Activated naive CD4-positive, alpha-beta T cell treated with Interleukin-2 at 50 U/mL for 16 hours (primary cell): ENCODE data around the gene RBKS.
"Not testable (repeated sequence)": the region's sequence is repeated elsewhere in the genome, so short reads cannot be mapped to it uniquely, and the experiment has no call there.

Experiments
- DNase-seq: peaks from one replicate; pipeline ENCODE4 v3.0.0-alpha.2; 2020

Gene RBKS

GRCh38 chr2:27904405-27904665 lies 14.1 kb upstream of the RBKS start:
- DNase-seq, result no peak

DNA sequence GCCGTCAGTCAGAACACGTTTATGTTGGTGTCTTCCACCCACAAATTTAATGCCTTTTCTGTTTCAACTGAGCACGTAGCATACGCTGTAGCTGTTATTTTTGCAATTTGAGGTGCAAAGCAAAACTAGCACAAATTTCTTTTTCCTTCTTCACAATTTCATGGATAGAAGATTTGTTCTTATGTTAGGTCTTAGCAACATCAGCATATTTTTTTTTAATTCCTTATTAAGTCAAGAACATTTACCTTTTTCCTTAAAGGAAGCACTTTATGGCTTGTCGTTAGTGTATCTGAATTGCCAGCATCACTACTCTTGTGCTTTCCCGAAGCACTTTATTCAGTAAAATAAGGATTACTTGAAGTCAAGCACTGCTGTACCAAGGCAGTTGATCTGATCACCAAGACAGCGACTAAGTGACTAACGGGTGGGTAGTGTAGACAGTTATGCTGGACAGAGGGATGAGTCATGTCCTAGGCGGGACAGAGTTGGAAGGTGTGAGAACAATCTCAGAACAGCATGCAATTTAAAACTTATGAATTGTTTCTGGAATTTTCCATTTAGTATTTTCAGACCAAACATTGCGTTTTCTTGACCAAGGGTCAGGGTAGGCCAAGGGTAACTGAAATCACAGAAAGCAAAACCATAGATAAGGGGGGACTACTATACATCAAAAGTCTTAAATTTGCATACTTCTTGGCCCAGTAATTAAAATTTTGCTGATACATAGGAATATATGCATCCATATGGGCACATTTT lies 13.6 kb upstream of the RBKS start:
- no peak for DNase-seq

GRCh38 chr2:27903018-27903417 lies 12.8 kb upstream of the RBKS start:
- DNase-seq, result no peak

- no peak for DNase-seq
These were observed 11.9 kb upstream of the RBKS start for GRCh38 chr2:27902098-27902497.

- peak; percentile 43 for DNase-seq
These were observed 11.0 kb upstream of the RBKS start for GRCh38 chr2:27901234-27901633.

GRCh38 chr2:27897717-27898116 lies 7.5 kb upstream of the RBKS start:
- DNase-seq, result no peak

- no peak for DNase-seq
These were observed 2.8 kb upstream of the RBKS start for GRCh38 chr2:27893006-27893405.

DNA sequence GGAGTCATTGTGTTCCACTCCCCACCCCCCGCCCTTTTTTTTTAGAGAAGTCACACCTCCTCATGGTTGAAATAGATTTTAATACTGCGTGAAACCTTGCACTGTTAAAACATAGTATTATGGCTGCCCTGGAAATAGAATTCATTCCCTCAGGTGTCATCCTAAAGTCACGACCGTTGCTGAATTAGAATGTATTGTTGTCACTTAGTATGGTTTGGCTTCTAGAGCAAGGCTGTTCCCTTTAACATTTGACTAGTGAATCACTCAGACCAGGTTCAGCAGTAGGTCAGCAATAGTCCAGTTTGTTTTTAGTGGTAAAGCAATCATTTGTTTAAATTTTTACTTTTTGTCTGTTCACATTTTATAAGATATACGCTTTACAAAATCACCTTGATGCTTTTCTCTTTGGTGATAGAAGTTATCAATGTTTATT lies 1.5 kb upstream of the RBKS start:
- DNase-seq, result no peak

DNA sequence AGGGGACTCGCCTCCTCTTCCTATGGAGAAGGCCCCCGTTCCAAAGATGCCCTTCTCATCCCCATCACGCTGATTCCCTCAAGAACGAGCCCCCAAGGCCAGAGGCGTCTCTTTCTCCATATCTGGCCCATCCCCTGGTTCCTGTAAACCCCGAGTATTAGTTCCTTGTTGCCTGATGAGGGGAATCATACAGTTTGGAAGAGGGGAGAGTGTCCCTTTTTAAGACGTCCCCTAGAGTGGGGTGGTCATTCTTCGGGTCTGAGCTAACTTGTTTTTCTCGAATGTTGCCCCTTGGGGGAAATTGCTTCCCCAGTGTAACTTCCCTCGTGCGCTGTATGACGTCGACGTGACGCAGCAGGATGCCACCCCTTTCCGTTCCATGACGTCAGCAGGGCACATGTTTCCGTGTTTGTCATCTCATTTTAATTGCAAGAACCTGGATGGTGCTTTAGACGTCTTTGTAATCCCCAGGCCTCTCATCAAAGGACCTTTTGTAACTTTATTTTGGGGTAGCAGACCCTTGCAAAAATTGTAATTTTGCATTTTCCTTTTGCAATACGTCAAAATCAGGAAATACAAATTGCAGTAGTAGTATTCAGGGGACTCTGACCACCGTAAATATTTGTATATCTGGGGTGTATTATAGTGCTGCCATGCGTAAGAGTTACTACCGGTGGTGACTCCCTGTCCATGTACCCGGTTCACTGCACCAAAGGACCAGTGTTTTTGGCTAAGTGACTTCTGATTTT lies 911 bp upstream of the RBKS start:
- DNase-seq, result peak; percentile 83

- no peak for DNase-seq
These were observed 427 bp downstream of the RBKS start for GRCh38 chr2:27889774-27890145.

DNA sequence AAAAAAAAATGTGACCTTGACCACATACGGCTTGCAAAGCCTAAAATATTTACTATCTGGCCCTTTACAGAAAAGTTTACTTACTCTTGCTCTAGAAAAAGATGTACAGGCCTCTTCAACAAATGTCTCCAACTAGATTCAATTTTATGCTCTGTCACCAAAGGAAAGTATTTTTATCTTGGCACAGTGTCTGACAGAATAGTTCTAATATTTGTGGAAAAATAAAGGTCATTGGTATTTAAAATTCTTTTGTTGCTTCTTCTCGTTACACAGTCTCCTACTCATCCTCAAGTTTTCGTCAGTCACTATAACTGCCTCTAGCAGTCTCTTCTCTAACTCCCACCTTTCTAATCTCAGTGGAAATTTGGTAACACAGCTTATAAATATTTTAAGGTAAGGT lies 1.4 kb downstream of the RBKS start:
- DNase-seq, result no peak

DNA sequence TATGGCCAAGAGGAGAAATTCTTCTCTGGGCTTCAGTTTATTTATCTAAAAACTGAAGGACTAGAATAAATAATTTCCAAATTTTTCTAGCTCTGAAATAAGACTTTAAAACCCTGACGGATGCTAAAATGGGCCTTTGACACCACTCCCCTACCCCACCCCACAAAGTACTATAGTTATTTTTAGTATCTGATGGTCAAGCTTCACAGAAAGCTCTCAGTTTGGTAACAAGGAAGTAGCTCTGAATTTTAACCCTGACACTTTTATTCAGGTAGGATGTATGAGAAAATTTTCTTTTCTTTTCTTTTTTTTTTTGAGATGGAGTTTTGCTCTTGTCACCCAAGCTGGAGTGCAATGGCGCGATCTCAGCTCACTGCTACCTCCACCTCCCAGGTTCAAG lies 2.4 kb downstream of the RBKS start:
- no peak for DNase-seq

- DNase-seq, result no peak
These were observed 3.1 kb downstream of the RBKS start for GRCh38 chr2:27887111-27887510.

GRCh38 chr2:27886322-27886721 lies 3.9 kb downstream of the RBKS start:
- DNase-seq, result no peak

DNA sequence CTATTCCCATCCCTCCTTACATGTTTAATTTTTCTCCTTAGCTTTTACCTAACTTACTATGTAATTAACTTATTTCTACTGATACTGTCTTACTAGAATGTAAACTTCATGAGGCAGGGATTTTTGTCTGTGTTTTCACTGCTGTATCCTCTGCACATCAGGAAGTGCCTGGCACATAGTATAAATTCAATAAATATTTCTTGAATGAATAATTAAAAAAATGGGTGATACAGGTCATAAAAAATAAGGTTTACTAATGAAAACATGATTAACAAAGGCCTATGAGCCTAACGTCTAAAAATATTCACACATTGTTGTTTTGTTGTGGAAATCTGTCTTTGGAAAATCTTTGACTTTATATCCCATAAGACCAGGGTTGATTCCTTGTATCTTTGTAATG lies 4.5 kb downstream of the RBKS start:
- DNase-seq, result no peak

- no peak for DNase-seq
These were observed 5.0 kb downstream of the RBKS start for GRCh38 chr2:27885234-27885633.

GRCh38 chr2:27884601-27885000 lies 5.6 kb downstream of the RBKS start:
- DNase-seq, result no peak

DNA sequence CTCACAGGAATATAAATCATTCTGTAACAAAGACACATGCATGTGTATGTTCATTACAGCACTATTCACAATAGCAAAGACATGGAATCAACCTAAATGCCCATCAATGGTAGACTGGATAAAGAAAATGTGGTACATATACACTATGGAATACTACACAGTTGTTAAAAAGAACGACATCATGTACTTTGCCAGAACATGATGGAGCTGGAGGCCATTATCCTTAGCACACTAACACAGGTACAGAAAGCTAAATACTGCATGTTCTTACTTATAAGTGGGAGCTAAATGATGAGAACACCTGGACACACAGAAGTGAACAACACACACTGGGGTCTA lies 7.6 kb downstream of the RBKS start:
- DNase-seq, result not testable (repeated sequence)

- DNase-seq, result not testable (repeated sequence)
These were observed 8.2 kb downstream of the RBKS start for GRCh38 chr2:27881815-27882583.

DNA sequence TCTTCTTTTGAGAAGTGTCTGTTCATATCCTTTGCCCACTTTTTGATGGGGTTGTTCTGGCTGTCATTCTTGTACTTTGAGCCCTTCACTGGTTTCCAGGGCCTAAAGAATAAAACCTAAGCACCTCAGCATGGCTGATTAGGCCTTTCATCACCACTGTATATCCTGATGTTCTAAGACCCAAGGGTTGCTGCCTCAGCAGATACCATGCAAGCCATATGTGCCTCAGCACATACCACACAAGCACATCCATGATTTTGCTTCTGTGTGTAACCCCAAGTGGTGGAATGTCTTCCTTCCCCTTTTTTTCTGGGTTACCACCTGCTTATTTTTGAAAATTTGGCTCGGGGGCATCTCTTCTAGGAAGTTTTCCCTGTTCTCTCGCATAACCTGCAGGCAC lies 11.4 kb downstream of the RBKS start:
- DNase-seq, result no peak

DNA sequence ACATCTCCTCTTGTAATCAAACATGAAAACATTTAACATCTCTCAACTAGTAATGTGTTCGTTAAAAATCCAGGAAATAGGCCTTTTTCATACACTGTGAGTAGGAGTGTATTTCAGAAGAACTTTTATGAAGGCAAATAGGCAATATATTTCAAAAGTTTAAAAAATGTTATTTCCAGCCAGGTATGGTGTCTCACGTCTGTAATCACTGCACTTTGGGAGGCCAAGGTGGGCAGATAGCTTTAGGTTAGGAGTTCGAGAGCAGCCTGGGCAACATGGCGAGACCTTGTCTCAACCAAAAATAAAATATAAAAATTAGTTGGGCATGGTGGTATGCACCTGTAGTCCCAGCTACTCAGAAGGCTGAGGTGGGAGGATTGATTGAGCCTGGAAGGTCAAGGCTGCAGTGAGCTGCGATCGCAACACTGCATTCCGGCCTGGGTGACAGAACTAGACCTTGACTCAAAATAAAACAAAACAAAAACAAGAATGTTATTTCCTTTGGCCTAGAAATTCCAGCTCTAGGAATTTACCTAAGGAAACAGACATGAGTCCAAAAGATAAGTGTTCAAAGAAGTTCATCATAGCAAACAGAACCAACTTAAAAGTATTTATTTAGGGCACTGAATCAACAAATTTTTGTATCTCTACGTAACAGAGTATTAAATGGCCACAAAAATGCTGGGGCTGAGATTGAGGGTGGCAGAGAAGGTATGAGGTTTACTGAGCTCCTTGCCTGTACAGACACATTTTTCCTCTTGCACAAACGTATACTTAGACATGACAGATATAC lies 14.9 kb downstream of the RBKS start:
- no peak for DNase-seq

DNA sequence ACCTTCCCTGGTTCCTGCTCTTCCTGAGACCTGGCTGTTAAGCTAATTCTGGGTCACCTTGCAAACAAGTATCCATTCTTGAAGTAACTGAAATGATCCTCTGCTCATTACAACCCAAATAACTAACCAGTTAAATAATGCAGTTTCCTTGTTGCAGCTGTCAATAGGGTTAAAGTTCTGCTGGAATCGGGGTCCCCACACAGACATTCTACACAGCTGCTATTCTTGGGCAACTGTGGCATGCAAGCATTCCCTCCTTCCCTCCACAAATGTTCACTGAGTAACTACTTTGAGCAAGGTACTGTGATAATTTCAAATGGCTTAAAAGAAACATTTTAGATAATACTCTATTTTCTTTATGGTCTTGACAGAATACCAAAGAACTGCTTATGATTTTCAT lies 17.1 kb downstream of the RBKS start:
- no peak for DNase-seq

DNA sequence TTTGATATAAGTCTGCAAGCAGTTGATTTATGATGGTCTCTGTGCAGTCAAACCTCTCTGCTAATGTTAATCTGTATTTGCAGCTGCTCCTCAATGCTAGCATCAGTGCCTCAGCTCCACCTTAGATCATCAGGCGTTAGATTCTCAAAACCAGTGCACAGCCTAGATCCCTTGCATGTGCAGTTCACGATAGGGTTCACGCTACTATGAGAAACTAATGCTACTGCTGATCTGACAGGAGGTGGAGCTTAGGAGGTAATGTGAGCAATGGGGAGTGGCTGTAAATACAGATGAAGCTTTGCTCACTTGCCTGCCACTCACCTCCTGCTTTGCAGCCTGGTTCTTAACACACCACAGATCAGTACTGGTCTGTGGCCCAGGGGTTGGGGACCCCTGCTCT lies 18.4 kb downstream of the RBKS start:
- DNase-seq, result no peak
